HepG2 (cell line): Measurements from ENCODE around the gene EIF3B. TPM values are rescaled to one million over a fixed set of nuclear protein-coding genes. Genes with fewer than 3 reads are reported as not detected.
A peak's percentile ranks its signal among the peaks of the same experiment; 100 is the strongest.

ENCODE experiments used
- ATAC-seq: fragments of 200-7000 bp; cut with Tn5 transposase; 3 replicates; pipeline ENCODE4 v1.9.1; 2020; ENCODE audit warnings: mild to moderate bottlenecking, moderate library complexity
- BruUV-seq: library from RNA; stranded (reverse); fragments of 400-500 nt; replicated peaks from 2 replicates; lab custom pipeline; 2021; lab: Mats Ljungman, UMichigan
- CTCF ChIA-PET: fragments of 300-600 bp; formaldehyde crosslinking; extraction: SDS; loops from one replicate; lab custom pipeline; 2021; ENCODE audit warnings: low total read pairs, inconsistent platforms, low intra/inter-chr PET ratio; lab: Yijun Ruan, JAX
- POLR2A ChIA-PET: fragments of 350-600 bp; sonication (Branson Sonifier 250); formaldehyde crosslinking; loops from one replicate; lab custom pipeline; 2020; ENCODE audit warnings: antibody characterized with exemption, inconsistent platforms; lab: Yijun Ruan, JAX
- DNase-seq: peaks from one replicate; pipeline ENCODE4 v3.0.0-alpha.2; 2015; ENCODE audit warnings: low spot score
- FAIRE-seq: peaks from 3 replicates; lab custom pipeline; 2011; peaks lifted over from hg19 to GRCh38; lab: Jason Lieb, UNC
- H2AFZ ChIP-seq: one replicate; pipeline ENCODE4 v1.6.1; 2011; ENCODE audit warnings: low read length, inconsistent platforms
- H3K27ac ChIP-seq: fragments of 300-600 bp; 3 replicates; pipeline ENCODE4 v1.8.0; 2011; ENCODE audit warnings: mixed run types, mild to moderate bottlenecking, mixed read lengths, low read length, inconsistent platforms; ENCODE audit not compliant: insufficient read depth; ENCODE audit errors: extremely low read length
- H3K27me3 ChIP-seq, 2 experiments: fragments of 200-600 bp in 1 of 2; 2 replicates in 1 of 2; 3 replicates in 1 of 2; pipeline versions ENCODE4 v1.6.0 to v1.8.0; 2011; ENCODE audit warnings: low read length in 2 of 2, mild to moderate bottlenecking in 2 of 2, moderate library complexity in 2 of 2, inconsistent platforms in 1 of 2; ENCODE audit not compliant: insufficient read depth in 2 of 2, control insufficient read depth in 1 of 2
- H3K36me3 ChIP-seq, 2 experiments: fragments of 200-600 bp in 1 of 2; replicated peaks in 1 of 2; 2 replicates in 1 of 2; 3 replicates in 1 of 2; pipeline versions ENCODE4 v1.5.1 to v1.8.0; 2011; ENCODE audit warnings: low read length in 2 of 2, inconsistent platforms in 1 of 2; ENCODE audit not compliant: insufficient read depth in 2 of 2, control insufficient read depth in 1 of 2
- H3K4me1 ChIP-seq: 2 replicates; pipeline ENCODE4 v1.5.1; 2012; ENCODE audit warnings: low read length, inconsistent platforms; ENCODE audit not compliant: insufficient read depth
- H3K4me2 ChIP-seq: 2 replicates; pipeline ENCODE4 v1.6.0; 2011; ENCODE audit warnings: low read depth, low read length, inconsistent platforms
- H3K4me3 ChIP-seq, 3 experiments: fragments of 200-600 bp in 1 of 3; sonication (generic), shearing (Covaris generic) in 1 of 3; replicated peaks in 1 of 3; 2 replicates each; pipeline ENCODE4 v1.5.1; 2011 to 2016; ENCODE audit warnings: low read length in 3 of 3, inconsistent platforms in 2 of 3, low read depth in 2 of 3, mild to moderate bottlenecking in 2 of 3, control low read depth in 1 of 3, mixed read lengths in 1 of 3; ENCODE audit not compliant: insufficient read depth in 1 of 3
- H3K79me2 ChIP-seq: one replicate; pipeline ENCODE4 v1.6.1; 2011; ENCODE audit warnings: low read length, inconsistent platforms; ENCODE audit not compliant: insufficient read depth
- H3K9ac ChIP-seq: 2 replicates; pipeline ENCODE4 v1.6.0; 2011; ENCODE audit warnings: mild to moderate bottlenecking, low read depth, low read length, inconsistent platforms; ENCODE audit not compliant: insufficient read depth
- H3K9me3 ChIP-seq: 2 replicates; pipeline ENCODE4 v1.5.1; 2012; ENCODE audit warnings: mild to moderate bottlenecking, low read length
- H4K20me1 ChIP-seq: 2 replicates; pipeline ENCODE4 v1.6.0; 2011; ENCODE audit warnings: inconsistent platforms, mild to moderate bottlenecking, low read length, moderate library complexity; ENCODE audit not compliant: insufficient read depth
- ADNP ChIP-seq: sonication (generic); formaldehyde crosslinking; IDR thresholded peaks from 2 replicates; pipeline ENCODE4 v1.4.0; 2020; ENCODE audit warnings: missing genetic modification reagents
- ARNT ChIP-seq: fragments of 450-650 bp; IDR thresholded peaks from 2 replicates; pipeline ENCODE4 v1.6.1; 2017
- EEA1 ChIP-seq: sonication (generic); formaldehyde crosslinking; IDR thresholded peaks from 2 replicates; pipeline ENCODE4 v1.5.1; 2020; ENCODE audit warnings: mild to moderate bottlenecking, missing genetic modification reagents, borderline replicate concordance
- IKZF4 ChIP-seq: sonication (generic); formaldehyde crosslinking; IDR thresholded peaks from 2 replicates; pipeline ENCODE4 v1.5.1; 2020; ENCODE audit warnings: borderline replicate concordance, mild to moderate bottlenecking, low read depth, missing genetic modification reagents; ENCODE audit errors: not compliant biosample characterization
- SAP130 ChIP-seq: IDR thresholded peaks from 2 replicates; pipeline ENCODE4 v1.6.1; 2016; ENCODE audit warnings: low read depth
- SSRP1 ChIP-seq: IDR thresholded peaks from 2 replicates; pipeline ENCODE4 v1.6.1; 2016; ENCODE audit warnings: control low read depth
- ZBTB7A ChIP-seq: sonication (generic); formaldehyde crosslinking; IDR thresholded peaks from 2 replicates; pipeline ENCODE4 v1.8.0; 2022; ENCODE audit warnings: mild to moderate bottlenecking, missing genetic modification reagents
- ZNF350 ChIP-seq: sonication (generic); formaldehyde crosslinking; IDR thresholded peaks from 2 replicates; pipeline ENCODE4 v1.4.0; 2020; ENCODE audit warnings: mild to moderate bottlenecking, low read depth, missing genetic modification reagents, borderline replicate concordance
- ZNF850 ChIP-seq: sonication (generic); formaldehyde crosslinking; conservative IDR thresholded peaks from 2 replicates; pipeline ENCODE4 v1.9.0; 2021; ENCODE audit warnings: mild to moderate bottlenecking, missing genetic modification reagents
- WGBS: methylation state at CpG from one replicate; pipeline ENCODE4 v1.1.6; 2017; ENCODE audit warnings: low lambda C conversion rate; 5-methylcytosine and 5-hydroxymethylcytosine counted together
- in situ Hi-C: cut with HindIII; loops from 2 replicates; pipeline ENCODE4 v1.10.0; 2017; ENCODE audit warnings: low pct_unique_long_range_greater_than_20kb; ENCODE audit not compliant: extremely low pct_ligation_motif_present
- intact Hi-C: fragments of 100-400 bp; cut with micrococcal nuclease; formaldehyde crosslinking; loops from one replicate; pipeline ENCODE4 v1.10.0; 2022; ENCODE audit not compliant: unreplicated experiment
- polyA plus RNA-seq, 8 experiments: library from polyadenylated mRNA; depleted of rRNA in 3 of 8; stranded (reverse) in 7 of 8; unstranded in 1 of 8; fragments of >200 nt; fragmentation: Illumina TruSeq in 4 of 8; extraction: Trizol in 4 of 8; gene quantifications; 2 replicates each; pipeline versions ENCODE4 v1.2.1 to v1.2.3, GENCODE V29; 2011 to 2016; ENCODE audit warnings: low read depth in 4 of 8, missing spikeins in 1 of 8, mixed read lengths in 1 of 8; ENCODE audit not compliant: insufficient read depth in 1 of 8
- total RNA-seq, 5 experiments: library from RNA; depleted of rRNA; stranded (reverse); fragments of >200 nt; fragmentation: Illumina TruSeq; extraction: Trizol; gene quantifications; 2 replicates each; pipeline ENCODE4 v1.2.3, GENCODE V29; 2016; ENCODE audit warnings: low read depth in 1 of 5
- TF ChIP-seq, protein P1 (sequence below): sonication (generic); formaldehyde crosslinking; IDR thresholded peaks from 2 replicates; pipeline ENCODE4 v1.5.0; 2020; ENCODE audit warnings: missing genetic modification reagents
- TF ChIP-seq, protein P2 (sequence below): sonication (generic); formaldehyde crosslinking; IDR thresholded peaks from 2 replicates; pipeline ENCODE4 v1.4.0; 2020; ENCODE audit warnings: missing genetic modification reagents
- TF ChIP-seq, protein P3 (sequence below): IDR thresholded peaks from 2 replicates; pipeline ENCODE4 v1.6.1; 2012; ENCODE audit warnings: inconsistent platforms
- TF ChIP-seq, protein P4 (sequence below): sonication (generic); formaldehyde crosslinking; IDR thresholded peaks from 2 replicates; pipeline ENCODE4 v1.9.0; 2022; ENCODE audit warnings: missing genetic modification reagents, mild to moderate bottlenecking, borderline replicate concordance

Gene EIF3B
- total and polyA plus RNA-seq, 2 of the 13 experiments (the other 11 are each of a cell fraction or from before 2014, with no cell fraction given): 92.2 to 241 TPM

DNA sequence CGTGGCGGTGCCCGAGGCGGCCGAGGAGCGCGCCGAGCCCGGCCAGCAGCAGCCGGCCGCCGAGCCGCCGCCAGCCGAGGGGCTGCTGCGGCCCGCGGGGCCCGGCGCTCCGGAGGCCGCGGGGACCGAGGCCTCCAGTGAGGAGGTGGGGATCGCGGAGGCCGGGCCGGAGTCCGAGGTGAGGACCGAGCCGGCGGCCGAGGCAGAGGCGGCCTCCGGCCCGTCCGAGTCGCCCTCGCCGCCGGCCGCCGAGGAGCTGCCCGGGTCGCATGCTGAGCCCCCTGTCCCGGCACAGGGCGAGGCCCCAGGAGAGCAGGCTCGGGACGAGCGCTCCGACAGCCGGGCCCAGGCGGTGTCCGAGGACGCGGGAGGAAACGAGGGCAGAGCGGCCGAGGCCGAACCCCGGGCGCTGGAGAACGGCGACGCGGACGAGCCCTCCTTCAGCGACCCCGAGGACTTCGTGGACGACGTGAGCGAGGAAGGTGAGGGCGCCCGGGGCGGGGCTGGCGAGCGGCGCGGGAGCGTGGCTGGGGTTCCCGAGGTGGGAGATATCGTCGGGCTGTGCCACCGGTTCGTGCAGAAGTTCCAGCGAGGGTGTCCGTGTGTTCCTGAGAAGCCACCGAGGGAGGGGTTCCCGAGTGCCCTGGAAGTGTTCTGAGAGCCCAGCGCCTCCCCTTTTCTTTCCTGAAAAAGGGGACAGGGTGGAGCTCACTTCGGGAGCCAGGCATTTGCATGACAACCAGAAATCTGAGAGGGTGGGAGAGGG is 495 bp downstream of the EIF3B start (continued):
- TF ChIP-seq EEA1 (peak; percentile 40; the same call in 1 of the 2 replicates), ADNP (no peak), ARNT (no peak), ZBTB7A (0 out of 2 replicates have a peak, but pooled peaks have one; percentile 6)
- TF ChIP-seq, protein P1, sequence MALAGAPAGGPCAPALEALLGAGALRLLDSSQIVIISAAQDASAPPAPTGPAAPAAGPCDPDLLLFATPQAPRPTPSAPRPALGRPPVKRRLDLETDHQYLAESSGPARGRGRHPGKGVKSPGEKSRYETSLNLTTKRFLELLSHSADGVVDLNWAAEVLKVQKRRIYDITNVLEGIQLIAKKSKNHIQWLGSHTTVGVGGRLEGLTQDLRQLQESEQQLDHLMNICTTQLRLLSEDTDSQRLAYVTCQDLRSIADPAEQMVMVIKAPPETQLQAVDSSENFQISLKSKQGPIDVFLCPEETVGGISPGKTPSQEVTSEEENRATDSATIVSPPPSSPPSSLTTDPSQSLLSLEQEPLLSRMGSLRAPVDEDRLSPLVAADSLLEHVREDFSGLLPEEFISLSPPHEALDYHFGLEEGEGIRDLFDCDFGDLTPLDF: no peak
- TF ChIP-seq, protein P2, sequence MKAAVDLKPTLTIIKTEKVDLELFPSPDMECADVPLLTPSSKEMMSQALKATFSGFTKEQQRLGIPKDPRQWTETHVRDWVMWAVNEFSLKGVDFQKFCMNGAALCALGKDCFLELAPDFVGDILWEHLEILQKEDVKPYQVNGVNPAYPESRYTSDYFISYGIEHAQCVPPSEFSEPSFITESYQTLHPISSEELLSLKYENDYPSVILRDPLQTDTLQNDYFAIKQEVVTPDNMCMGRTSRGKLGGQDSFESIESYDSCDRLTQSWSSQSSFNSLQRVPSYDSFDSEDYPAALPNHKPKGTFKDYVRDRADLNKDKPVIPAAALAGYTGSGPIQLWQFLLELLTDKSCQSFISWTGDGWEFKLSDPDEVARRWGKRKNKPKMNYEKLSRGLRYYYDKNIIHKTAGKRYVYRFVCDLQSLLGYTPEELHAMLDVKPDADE: no peak

DNA sequence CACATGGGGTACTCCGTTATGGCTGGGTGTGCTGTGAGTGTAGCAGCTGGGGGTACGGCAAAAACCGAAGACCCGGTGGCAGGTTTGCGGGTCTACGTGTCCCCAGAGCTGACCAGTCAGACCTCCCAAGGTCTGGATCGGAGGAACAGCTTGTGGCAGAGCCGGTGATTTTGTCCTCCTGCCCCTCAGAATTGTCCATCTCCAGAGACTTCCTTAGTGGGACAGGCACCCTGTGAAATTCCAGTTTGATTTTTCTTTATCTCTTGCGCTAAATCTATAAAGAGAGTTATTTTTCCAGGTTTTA is 1.0 kb downstream of the EIF3B start:
- Histone ChIP-seq H3K27me3 (no peaks in the 10 kb centered on the region; a peak in 1 of 5 replicates), H3K36me3 (peaks cover 9 to 36% of the 10 kb centered on the region in 2 experiments; a peak in 4 of 5 replicates), H3K4me3 (peak overlapping the region; percentile 96 to 98 (median 97)), H3K79me2 (peaks cover 72% of the 10 kb centered on the region), H3K4me2 (peak overlapping the region; percentile 80), H3K4me1 (peaks cover 62% of the 10 kb centered on the region), H3K9ac (peak overlapping the region; percentile 100), H3K27ac (peak overlapping the region; percentile 100), H3K9me3 (no peaks in the 10 kb centered on the region), H2AFZ (no peak overlapping the region), H4K20me1 (peaks cover 49% of the 10 kb centered on the region)
- FAIRE-seq: no peak
- DNase-seq: no peak
- no peak for ATAC-seq
- in situ Hi-C loops (no loop called here), intact Hi-C loops (loop anchor here (2.0 kb wide), 1 partner anchor 113 kb away; the partner anchor contains the start of genes MRM2 and NUDT1)
- WGBS: 5% methylated on average over 9 of the region's 9 CpGs
- BruUV-seq: TSS peak; percentile 57
- ChIA-PET POLR2A (no interaction called here), CTCF (no interaction called here)
- TF ChIP-seq, protein P3, sequence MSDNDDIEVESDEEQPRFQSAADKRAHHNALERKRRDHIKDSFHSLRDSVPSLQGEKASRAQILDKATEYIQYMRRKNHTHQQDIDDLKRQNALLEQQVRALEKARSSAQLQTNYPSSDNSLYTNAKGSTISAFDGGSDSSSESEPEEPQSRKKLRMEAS: 0 out of 2 replicates have a peak, but pooled peaks have one; percentile 3
- TF ChIP-seq, protein P4, sequence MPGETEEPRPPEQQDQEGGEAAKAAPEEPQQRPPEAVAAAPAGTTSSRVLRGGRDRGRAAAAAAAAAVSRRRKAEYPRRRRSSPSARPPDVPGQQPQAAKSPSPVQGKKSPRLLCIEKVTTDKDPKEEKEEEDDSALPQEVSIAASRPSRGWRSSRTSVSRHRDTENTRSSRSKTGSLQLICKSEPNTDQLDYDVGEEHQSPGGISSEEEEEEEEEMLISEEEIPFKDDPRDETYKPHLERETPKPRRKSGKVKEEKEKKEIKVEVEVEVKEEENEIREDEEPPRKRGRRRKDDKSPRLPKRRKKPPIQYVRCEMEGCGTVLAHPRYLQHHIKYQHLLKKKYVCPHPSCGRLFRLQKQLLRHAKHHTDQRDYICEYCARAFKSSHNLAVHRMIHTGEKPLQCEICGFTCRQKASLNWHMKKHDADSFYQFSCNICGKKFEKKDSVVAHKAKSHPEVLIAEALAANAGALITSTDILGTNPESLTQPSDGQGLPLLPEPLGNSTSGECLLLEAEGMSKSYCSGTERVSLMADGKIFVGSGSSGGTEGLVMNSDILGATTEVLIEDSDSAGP (CRISPR knock-in tag): 0 out of 2 replicates have a peak, but pooled peaks have one; percentile 30
- TF ChIP-seq IKZF4 (CRISPR knock-in tag) (no peak), ZNF350 (CRISPR knock-in tag) (0 out of 2 replicates have a peak, but pooled peaks have one; percentile 17), ZNF850 (CRISPR knock-in tag) (0 out of 2 replicates have a peak, but pooled peaks have one; percentile 7), SAP130 (CRISPR knock-in tag) (0 out of 2 replicates have a peak, but pooled peaks have one; percentile 18), SSRP1 (CRISPR knock-in tag) (no peak)
